ENCODE measurements around the gene TBX10.
A peak's percentile ranks its signal among the peaks of the same experiment; 100 is the strongest.

GRCh38 chr11:67644472-67645418 lies 5.2 kb upstream of the TBX10 start:
- TF ChIP-seq POLR2AphosphoS5 (IDR thresholded peaks at IDR 0.05; ENCODE audit: low read depth, low read length): no peak
- peak; percentile 35; the same call in 1 of the 2 replicates for TF ChIP-seq POLR2A (IDR thresholded peaks at IDR 0.05; ENCODE audit: low read depth, low read length)
